ENCODE results near the gene SMPD4.

SMPD4 gene

DNA sequence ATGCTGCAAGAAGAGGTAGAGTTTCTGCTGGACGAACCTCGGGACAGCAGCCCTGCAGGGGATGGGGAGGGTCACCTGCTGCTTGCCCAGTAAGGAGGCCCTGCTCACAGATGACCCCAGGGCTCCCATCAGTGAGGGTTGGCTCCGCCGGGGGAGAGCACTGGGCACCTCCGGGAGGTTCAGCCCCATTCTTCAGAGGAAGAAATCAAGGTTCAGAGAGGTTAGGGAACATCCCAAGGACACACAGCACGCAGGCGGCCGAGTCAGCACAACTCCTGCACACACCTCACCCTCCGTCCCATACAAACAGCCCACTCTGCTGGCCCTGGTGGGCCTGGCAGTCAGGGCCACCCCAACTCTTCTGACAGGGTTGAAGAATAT is 24.8 kb downstream of the SMPD4 start:
- TF ChIP-seq FOXP2 (optimal IDR thresholded peaks at IDR 0.05; ENCODE audit: borderline replicate concordance, extremely low read depth, extremely low read length, insufficient read depth), result no peak
- no peak for TF ChIP-seq TAF1 (IDR thresholded peaks at IDR 0.05; ENCODE audit: borderline replicate concordance, insufficient read depth, low read length)
- TF ChIP-seq, protein P1, sequence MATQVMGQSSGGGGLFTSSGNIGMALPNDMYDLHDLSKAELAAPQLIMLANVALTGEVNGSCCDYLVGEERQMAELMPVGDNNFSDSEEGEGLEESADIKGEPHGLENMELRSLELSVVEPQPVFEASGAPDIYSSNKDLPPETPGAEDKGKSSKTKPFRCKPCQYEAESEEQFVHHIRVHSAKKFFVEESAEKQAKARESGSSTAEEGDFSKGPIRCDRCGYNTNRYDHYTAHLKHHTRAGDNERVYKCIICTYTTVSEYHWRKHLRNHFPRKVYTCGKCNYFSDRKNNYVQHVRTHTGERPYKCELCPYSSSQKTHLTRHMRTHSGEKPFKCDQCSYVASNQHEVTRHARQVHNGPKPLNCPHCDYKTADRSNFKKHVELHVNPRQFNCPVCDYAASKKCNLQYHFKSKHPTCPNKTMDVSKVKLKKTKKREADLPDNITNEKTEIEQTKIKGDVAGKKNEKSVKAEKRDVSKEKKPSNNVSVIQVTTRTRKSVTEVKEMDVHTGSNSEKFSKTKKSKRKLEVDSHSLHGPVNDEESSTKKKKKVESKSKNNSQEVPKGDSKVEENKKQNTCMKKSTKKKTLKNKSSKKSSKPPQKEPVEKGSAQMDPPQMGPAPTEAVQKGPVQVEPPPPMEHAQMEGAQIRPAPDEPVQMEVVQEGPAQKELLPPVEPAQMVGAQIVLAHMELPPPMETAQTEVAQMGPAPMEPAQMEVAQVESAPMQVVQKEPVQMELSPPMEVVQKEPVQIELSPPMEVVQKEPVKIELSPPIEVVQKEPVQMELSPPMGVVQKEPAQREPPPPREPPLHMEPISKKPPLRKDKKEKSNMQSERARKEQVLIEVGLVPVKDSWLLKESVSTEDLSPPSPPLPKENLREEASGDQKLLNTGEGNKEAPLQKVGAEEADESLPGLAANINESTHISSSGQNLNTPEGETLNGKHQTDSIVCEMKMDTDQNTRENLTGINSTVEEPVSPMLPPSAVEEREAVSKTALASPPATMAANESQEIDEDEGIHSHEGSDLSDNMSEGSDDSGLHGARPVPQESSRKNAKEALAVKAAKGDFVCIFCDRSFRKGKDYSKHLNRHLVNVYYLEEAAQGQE (IDR thresholded peaks at IDR 0.05; ENCODE audit: insufficient read depth in 1 of 2, low read depth in 2 of 2, low read length in 2 of 2), result no peak
- no peak for TF ChIP-seq SIN3A (IDR thresholded peaks at IDR 0.05; ENCODE audit: borderline replicate concordance, insufficient read depth, low read length)
- no peak for TF ChIP-seq POLR2AphosphoS5 (IDR thresholded peaks at IDR 0.05; ENCODE audit: low read depth, low read length)

DNA sequence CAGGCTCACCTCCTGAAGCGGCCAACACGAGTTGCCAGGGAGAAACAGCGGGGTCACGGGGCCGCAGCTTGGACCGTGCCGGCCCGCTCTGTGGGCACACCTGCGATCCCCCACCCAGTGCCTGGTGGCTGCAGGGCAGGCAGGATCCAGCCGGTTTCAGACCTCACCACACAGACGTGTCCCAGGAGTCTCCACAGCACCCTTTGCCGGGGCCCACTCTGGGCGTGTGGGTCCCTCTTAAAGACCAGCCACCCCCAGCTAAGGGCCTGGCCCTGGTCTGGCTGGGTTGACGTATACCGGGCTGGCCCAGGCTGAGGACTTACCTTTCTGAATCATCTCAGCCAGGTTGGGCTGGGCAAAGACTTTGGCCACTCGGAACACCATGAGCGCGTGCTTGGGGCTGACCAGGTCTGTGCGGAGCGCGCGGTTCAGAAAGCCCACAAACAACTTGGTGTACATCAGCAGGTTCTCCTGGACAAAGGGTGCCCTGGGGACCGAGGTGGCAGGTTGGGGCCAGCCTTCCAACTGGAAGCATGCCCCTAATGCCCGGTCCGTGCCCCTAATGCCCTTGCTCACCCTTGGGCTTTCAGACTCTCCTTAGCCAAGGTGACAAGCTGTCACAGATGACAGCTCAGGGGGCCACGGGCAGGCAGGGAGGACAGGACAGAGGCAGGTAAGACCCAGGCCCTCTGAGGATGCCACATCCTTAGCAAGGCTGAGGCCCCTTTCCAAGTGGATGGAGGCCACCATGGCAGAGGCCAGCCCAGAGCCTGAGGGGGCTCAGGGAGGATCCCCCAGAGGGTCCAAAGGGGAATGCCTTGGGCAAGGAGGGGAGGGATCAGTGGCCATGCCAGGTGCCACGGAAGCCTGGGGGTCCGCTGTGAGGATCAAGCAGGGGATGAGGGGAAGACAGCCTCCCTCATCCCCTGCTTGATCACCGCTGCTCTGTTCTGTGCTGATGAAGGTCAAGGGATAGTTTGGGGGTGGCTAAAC is 26.3 kb downstream of the SMPD4 start:
- TF ChIP-seq POLR2AphosphoS5 (IDR thresholded peaks at IDR 0.05; ENCODE audit: low read depth, low read length) (no peak), SIN3A (IDR thresholded peaks at IDR 0.05; ENCODE audit: borderline replicate concordance, insufficient read depth, low read length) (no peak), FOXP2 (optimal IDR thresholded peaks at IDR 0.05; ENCODE audit: borderline replicate concordance, extremely low read depth, extremely low read length, insufficient read depth) (no peak), TAF1 (IDR thresholded peaks at IDR 0.05; ENCODE audit: borderline replicate concordance, insufficient read depth, low read length) (no peak)
- TF ChIP-seq, protein P1 (IDR thresholded peaks at IDR 0.05; ENCODE audit: insufficient read depth in 1 of 2, low read depth in 2 of 2, low read length in 2 of 2), result no peak

DNA sequence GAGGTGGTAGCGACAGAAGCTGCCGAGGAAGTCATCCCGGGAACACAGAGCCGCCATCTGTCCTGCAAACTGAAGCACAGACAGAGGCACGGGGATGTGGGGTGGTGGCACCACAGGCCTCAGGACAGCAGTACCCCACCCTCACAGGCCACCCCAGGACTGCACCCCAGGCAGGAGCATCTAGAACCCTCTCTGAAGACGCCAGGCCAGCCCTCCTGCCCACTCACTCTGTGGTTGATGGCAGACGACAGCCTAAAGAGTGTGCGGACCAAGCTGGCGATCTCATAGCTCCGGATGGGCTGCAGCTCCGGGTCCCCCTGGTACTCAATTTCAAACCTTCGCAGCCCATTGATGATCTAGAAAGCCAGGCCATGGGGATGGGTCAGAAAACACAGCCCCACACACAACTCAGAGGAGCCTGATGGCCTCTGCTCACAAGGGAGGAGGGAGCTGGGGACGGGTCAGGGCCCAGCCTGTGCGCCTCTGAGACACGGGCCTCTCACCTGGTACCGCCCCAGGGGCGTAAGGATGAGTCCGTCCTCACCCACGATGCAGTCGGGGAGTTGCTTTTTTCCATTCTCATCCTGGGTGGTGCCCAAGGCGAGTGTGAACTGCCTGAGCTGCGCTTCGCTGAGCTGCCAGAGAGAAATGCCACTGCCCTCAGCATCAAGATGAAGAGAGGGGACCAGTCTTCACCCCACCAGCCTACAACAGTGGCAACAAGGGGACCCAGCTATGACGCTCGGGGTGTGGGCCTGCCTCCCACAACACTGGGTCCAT is 28.4 kb downstream of the SMPD4 start:
- no peak for TF ChIP-seq POLR2AphosphoS5 (IDR thresholded peaks at IDR 0.05; ENCODE audit: low read depth, low read length)
- TF ChIP-seq, protein P1 (IDR thresholded peaks at IDR 0.05; ENCODE audit: insufficient read depth in 1 of 2, low read depth in 2 of 2, low read length in 2 of 2), result no peak
- no peak for TF ChIP-seq TAF1 (IDR thresholded peaks at IDR 0.05; ENCODE audit: borderline replicate concordance, insufficient read depth, low read length)
- TF ChIP-seq SIN3A (IDR thresholded peaks at IDR 0.05; ENCODE audit: borderline replicate concordance, insufficient read depth, low read length), result no peak
- TF ChIP-seq FOXP2 (optimal IDR thresholded peaks at IDR 0.05; ENCODE audit: borderline replicate concordance, extremely low read depth, extremely low read length, insufficient read depth), result no peak

DNA sequence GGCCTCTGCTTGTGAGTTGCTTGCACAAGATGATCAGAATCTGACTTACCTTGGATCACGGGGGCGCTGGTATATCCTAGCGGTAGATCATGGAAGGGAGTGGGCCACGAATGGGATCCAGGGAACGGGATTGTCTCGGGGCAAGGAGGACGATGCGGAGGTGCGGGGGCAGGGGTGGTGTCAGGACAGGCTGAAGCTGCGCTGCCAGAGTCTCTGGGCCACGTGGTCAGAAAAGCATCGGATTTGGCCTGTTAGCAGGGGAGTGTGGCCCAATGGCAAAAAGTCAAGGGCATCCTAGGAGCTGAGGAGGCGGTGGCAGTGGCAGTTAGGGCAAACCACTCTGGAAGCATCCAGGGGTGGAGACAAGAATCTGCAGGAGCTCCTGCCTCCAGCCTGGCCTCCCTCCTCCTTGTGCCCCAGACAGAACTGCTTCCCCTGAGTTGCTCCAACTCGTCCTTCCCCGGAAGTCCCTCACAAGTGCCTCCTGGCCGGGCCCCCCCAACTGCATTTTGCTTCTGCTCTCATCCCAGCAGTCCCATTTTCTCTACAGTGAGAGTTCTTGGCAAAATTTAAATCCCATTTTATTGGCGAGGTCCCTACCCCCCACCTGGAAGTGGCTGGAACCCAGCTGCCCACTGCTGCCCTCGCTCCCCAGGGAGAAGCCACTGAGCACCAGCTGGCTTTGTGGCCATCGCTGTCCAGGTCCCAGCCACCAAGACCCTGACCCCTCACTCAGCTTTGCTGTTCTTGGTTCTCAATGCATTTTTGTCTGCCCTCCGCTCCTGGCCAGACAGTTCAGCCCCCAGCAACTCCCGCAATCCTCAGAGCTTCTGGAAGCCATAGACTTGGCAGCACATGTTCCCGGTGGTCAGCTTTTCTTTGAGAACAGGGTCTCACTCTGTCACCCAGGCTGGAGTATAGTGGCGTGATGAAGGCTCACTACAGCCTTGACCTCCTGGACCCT is 30.9 kb downstream of the SMPD4 start:
- no peak for TF ChIP-seq FOXP2 (optimal IDR thresholded peaks at IDR 0.05; ENCODE audit: borderline replicate concordance, extremely low read depth, extremely low read length, insufficient read depth)
- TF ChIP-seq, protein P1 (IDR thresholded peaks at IDR 0.05; ENCODE audit: insufficient read depth in 1 of 2, low read depth in 2 of 2, low read length in 2 of 2), result no peak
- no peak for TF ChIP-seq POLR2AphosphoS5 (IDR thresholded peaks at IDR 0.05; ENCODE audit: low read depth, low read length)
- TF ChIP-seq TAF1 (IDR thresholded peaks at IDR 0.05; ENCODE audit: borderline replicate concordance, insufficient read depth, low read length), result no peak
- TF ChIP-seq SIN3A (IDR thresholded peaks at IDR 0.05; ENCODE audit: borderline replicate concordance, insufficient read depth, low read length), result no peak
